GM12878 (cell line): ENCODE results near the gene ASGR2. TPM values are rescaled to one million over a fixed set of nuclear protein-coding genes. Genes with fewer than 3 reads are reported as not detected.

Experiments used
- CBX5 ChIP-seq: sonication (generic); IDR thresholded peaks from 2 replicates; pipeline ENCODE4 v1.6.1; 2016; ENCODE audit warnings: low read depth, moderate library complexity, mild to moderate bottlenecking, inconsistent platforms
- CREB1 ChIP-seq: IDR thresholded peaks from 2 replicates; pipeline ENCODE4 v1.6.1; 2012; ENCODE audit warnings: low read depth, mild to moderate bottlenecking, inconsistent platforms
- KDM1A ChIP-seq: fragments of 200-600 bp; sonication (generic); IDR thresholded peaks from 2 replicates; pipeline ENCODE4 v1.6.1; 2016; ENCODE audit warnings: borderline replicate concordance
- LARP7 ChIP-seq: fragments of 450-650 bp; IDR thresholded peaks from 2 replicates; pipeline ENCODE4 v1.6.1; 2017; ENCODE audit warnings: mild to moderate bottlenecking
- NFXL1 ChIP-seq: fragments of 450-650 bp; IDR thresholded peaks from 2 replicates; pipeline ENCODE4 v1.6.1; 2017; ENCODE audit warnings: antibody characterized with exemption, mild to moderate bottlenecking, borderline replicate concordance
- NFYB ChIP-seq: IDR thresholded peaks from 2 replicates; pipeline ENCODE4 v1.6.1; 2011; ENCODE audit warnings: low read depth, mild to moderate bottlenecking, low read length, improper control_type of control experiment, moderate library complexity; ENCODE audit not compliant: insufficient read depth
- PAX5 ChIP-seq: IDR thresholded peaks from 2 replicates; pipeline ENCODE4 v1.6.1; 2011; ENCODE audit warnings: low read depth, low read length, borderline replicate concordance
- RB1 ChIP-seq: fragments of 450-650 bp; formaldehyde crosslinking; IDR thresholded peaks from 2 replicates; pipeline ENCODE4 v1.6.1; 2017; ENCODE audit warnings: mild to moderate bottlenecking, borderline replicate concordance
- RBBP5 ChIP-seq: fragments of 200-600 bp; sonication (generic); conservative IDR thresholded peaks from 2 replicates; pipeline ENCODE4 v1.6.1; 2016
- TBL1XR1 ChIP-seq: IDR thresholded peaks from 2 replicates; pipeline ENCODE4 v1.6.1; 2012; ENCODE audit warnings: low read depth, low read length, improper control_type of control experiment
- TCF12 ChIP-seq: IDR thresholded peaks from 2 replicates; pipeline ENCODE4 v1.6.1; 2011; ENCODE audit warnings: low read depth, mild to moderate bottlenecking, low read length
- WRNIP1 ChIP-seq: IDR thresholded peaks from 2 replicates; pipeline ENCODE4 v1.6.1; 2011; ENCODE audit warnings: low read depth, low read length, improper control_type of control experiment, borderline replicate concordance
- ZNF217 ChIP-seq: fragments of 450-650 bp; IDR thresholded peaks from 2 replicates; pipeline ENCODE4 v1.6.1; 2017; ENCODE audit warnings: antibody characterized with exemption, mild to moderate bottlenecking
- polyA plus RNA-seq, 11 experiments: library from polyadenylated mRNA; depleted of rRNA in 4 of 11; unstranded in 6 of 11; stranded (reverse) in 5 of 11; fragments of >200 nt; fragmentation: Nextera tagmentation in 4 of 11; fragmentation: Illumina TruSeq in 1 of 11; extraction: Ambion mirVana in 4 of 11; extraction: Trizol in 1 of 11; gene quantifications; 1 replicate in 1 of 11; 2 replicates in 10 of 11; pipeline versions ENCODE4 v1.2.1 to v1.2.3, GENCODE V29; 2011 to 2016; ENCODE audit warnings: inconsistent platforms in 2 of 11, missing spikeins in 2 of 11, low read depth in 1 of 11
- total RNA-seq, 4 experiments: library from RNA; depleted of rRNA in 3 of 4; stranded (reverse); fragments of >200 nt in 3 of 4; fragmentation: Illumina TruSeq in 1 of 4; extraction: Trizol in 1 of 4; gene quantifications; 2 replicates each; pipeline versions ENCODE4 v1.2.1 to v1.2.3, GENCODE V29; 2013 to 2021
- TF ChIP-seq, protein P1 (sequence below): IDR thresholded peaks from 2 replicates; pipeline ENCODE4 v1.6.1; 2011; ENCODE audit warnings: low read depth, low read length, improper control_type of control experiment, borderline replicate concordance
- TF ChIP-seq, protein P2 (sequence below): IDR thresholded peaks from 2 replicates; pipeline ENCODE4 v1.6.1; 2012; ENCODE audit warnings: mild to moderate bottlenecking, low read depth, low read length

Gene ASGR2
- total and polyA plus RNA-seq, 10 of the 15 experiments (the other 5 are each of a cell fraction or from before 2014, with no cell fraction given): not detected

DNA sequence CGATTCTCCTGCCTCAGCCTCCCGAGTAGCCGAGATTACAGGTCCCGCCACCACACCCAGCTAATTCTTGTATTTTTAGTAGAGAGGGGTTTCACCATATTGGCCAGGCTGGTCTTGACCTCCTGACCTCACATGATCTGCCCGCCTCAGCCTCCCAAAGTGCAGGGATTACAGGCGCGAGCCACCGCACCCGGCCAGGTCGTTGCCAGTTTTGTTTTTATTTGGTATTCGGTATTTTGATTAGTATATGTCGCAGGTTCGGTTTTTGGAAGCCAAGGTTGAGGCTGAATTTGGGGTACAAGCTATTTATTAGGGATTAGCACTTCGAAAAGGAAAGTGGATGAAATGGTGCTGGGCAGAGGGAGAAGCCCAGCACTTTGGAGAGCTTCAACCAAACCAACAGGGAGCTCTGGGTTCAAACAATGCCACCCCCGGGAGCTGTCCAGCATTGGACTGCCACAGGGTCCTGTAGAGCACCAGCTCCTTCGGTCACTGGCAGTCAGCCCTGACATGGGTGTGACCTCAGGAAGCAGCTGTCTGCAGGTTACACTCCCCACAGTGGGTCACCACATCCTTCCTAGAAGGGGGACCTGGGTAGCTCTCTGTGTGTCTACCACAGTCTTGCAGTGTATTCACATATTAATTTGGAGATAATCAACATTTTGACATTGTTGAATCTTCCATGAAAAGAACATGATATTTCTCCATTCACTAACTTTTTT is 33.1 kb downstream of the ASGR2 start (continued):
- no peak for TF ChIP-seq WRNIP1
- TF ChIP-seq TBL1XR1: no peak
- TF ChIP-seq, protein P1, sequence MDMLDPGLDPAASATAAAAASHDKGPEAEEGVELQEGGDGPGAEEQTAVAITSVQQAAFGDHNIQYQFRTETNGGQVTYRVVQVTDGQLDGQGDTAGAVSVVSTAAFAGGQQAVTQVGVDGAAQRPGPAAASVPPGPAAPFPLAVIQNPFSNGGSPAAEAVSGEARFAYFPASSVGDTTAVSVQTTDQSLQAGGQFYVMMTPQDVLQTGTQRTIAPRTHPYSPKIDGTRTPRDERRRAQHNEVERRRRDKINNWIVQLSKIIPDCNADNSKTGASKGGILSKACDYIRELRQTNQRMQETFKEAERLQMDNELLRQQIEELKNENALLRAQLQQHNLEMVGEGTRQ: no peak
- TF ChIP-seq LARP7: no peak
- TF ChIP-seq RB1: no peak
- no peak for TF ChIP-seq PAX5
- TF ChIP-seq TCF12: 0 out of 2 replicates have a peak, but pooled peaks have one; percentile 19
- no peak for TF ChIP-seq CREB1
- TF ChIP-seq KDM1A: no peak
- TF ChIP-seq NFXL1: no peak
- no peak for TF ChIP-seq NFYB
- TF ChIP-seq, protein P2, sequence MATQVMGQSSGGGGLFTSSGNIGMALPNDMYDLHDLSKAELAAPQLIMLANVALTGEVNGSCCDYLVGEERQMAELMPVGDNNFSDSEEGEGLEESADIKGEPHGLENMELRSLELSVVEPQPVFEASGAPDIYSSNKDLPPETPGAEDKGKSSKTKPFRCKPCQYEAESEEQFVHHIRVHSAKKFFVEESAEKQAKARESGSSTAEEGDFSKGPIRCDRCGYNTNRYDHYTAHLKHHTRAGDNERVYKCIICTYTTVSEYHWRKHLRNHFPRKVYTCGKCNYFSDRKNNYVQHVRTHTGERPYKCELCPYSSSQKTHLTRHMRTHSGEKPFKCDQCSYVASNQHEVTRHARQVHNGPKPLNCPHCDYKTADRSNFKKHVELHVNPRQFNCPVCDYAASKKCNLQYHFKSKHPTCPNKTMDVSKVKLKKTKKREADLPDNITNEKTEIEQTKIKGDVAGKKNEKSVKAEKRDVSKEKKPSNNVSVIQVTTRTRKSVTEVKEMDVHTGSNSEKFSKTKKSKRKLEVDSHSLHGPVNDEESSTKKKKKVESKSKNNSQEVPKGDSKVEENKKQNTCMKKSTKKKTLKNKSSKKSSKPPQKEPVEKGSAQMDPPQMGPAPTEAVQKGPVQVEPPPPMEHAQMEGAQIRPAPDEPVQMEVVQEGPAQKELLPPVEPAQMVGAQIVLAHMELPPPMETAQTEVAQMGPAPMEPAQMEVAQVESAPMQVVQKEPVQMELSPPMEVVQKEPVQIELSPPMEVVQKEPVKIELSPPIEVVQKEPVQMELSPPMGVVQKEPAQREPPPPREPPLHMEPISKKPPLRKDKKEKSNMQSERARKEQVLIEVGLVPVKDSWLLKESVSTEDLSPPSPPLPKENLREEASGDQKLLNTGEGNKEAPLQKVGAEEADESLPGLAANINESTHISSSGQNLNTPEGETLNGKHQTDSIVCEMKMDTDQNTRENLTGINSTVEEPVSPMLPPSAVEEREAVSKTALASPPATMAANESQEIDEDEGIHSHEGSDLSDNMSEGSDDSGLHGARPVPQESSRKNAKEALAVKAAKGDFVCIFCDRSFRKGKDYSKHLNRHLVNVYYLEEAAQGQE: peak; percentile 80
- no peak for TF ChIP-seq ZNF217
- TF ChIP-seq RBBP5: no peak
- no peak for TF ChIP-seq CBX5
